Epidermal melanocyte (primary cell): ENCODE results near the gene ATG16L1.

Experiments
- DNase-seq: peaks from one replicate; pipeline ENCODE4 v3.0.0; 2011; ENCODE audit warnings: low spot score; ENCODE audit not compliant: insufficient read length

ATG16L1 gene

GRCh38 chr2:233258211-233258610, 6.7 kb downstream of the ATG16L1 start:
- no peak for DNase-seq

GRCh38 chr2:233259730-233260129, 8.3 kb downstream of the ATG16L1 start:
- no peak for DNase-seq

GRCh38 chr2:233260661-233261060, 9.2 kb downstream of the ATG16L1 start:
- no peak for DNase-seq

GRCh38 chr2:233261819-233262555, 10.5 kb downstream of the ATG16L1 start:
- no peak for DNase-seq

- no peak for DNase-seq
Observed at GRCh38 chr2:233262562-233262961, 11.1 kb downstream of the ATG16L1 start.

GRCh38 chr2:233263045-233263570, 11.6 kb downstream of the ATG16L1 start:
- DNase-seq = no peak

GRCh38 chr2:233264667-233265066, 13.2 kb downstream of the ATG16L1 start:
- DNase-seq = no peak

- no peak for DNase-seq
Observed at GRCh38 chr2:233265899-233266431, 14.5 kb downstream of the ATG16L1 start.

- DNase-seq = no peak
Observed at GRCh38 chr2:233266481-233266880, 15.0 kb downstream of the ATG16L1 start.

GRCh38 chr2:233267516-233268245, 16.2 kb downstream of the ATG16L1 start:
- DNase-seq = no peak

GRCh38 chr2:233270366-233270765, 18.9 kb downstream of the ATG16L1 start:
- DNase-seq = no peak

GRCh38 chr2:233270951-233271350, 19.5 kb downstream of the ATG16L1 start:
- no peak for DNase-seq

- DNase-seq = no peak
Observed at GRCh38 chr2:233271693-233272092, 20.2 kb downstream of the ATG16L1 start.

GRCh38 chr2:233273120-233273519, 21.6 kb downstream of the ATG16L1 start:
- no peak for DNase-seq

GRCh38 chr2:233275223-233275622, 23.8 kb downstream of the ATG16L1 start:
- no peak for DNase-seq

- DNase-seq = no peak
Observed at GRCh38 chr2:233278921-233279320, 27.4 kb downstream of the ATG16L1 start.

- no peak for DNase-seq
Observed at GRCh38 chr2:233280114-233280693, 28.7 kb downstream of the ATG16L1 start.

- no peak for DNase-seq
Observed at GRCh38 chr2:233281553-233281952, 30.1 kb downstream of the ATG16L1 start.

- no peak for DNase-seq
Observed at GRCh38 chr2:233281992-233282603, 30.6 kb downstream of the ATG16L1 start.

GRCh38 chr2:233285921-233286320, 34.4 kb downstream of the ATG16L1 start:
- no peak for DNase-seq

GRCh38 chr2:233287871-233288270, 36.4 kb downstream of the ATG16L1 start:
- DNase-seq = no peak

- DNase-seq = no peak
Observed at GRCh38 chr2:233288663-233289062, 37.2 kb downstream of the ATG16L1 start.
